RWPE1 (cell line): ENCODE data around the gene CDSN.
A peak's percentile ranks its signal among the peaks of the same experiment; 100 is the strongest.

Experiments used
- CTCF ChIA-PET: fragments of 350-600 bp; sonication (Branson Sonifier 250); formaldehyde crosslinking; extraction: SDS; loops from one replicate; lab custom pipeline; 2021; lab: Yijun Ruan, JAX
- POLR2A ChIA-PET: fragments of 400-600 bp; formaldehyde crosslinking; extraction: SDS; loops from one replicate; lab custom pipeline; 2020; ENCODE audit warnings: antibody characterized with exemption; ENCODE audit not compliant: low non-redundant PET; lab: Yijun Ruan, JAX
- DNase-seq: peaks from one replicate; pipeline ENCODE4 v3.0.0; 2012; ENCODE audit warnings: low spot score
- H3K27ac ChIP-seq: fragments of 450-650 bp; 2 replicates; pipeline ENCODE4 v1.5.1; 2017
- CTCF ChIP-seq: fragments of 450-650 bp; conservative IDR thresholded peaks from 2 replicates; pipeline ENCODE4 v1.5.1; 2017; ENCODE audit warnings: low read depth, mild to moderate bottlenecking

Gene CDSN

GRCh38 chr6:31157513-31158139 is 37.4 kb upstream of the CDSN start, which contains the start of gene CCHCR1:
TSS of gene CCHCR1 (minus strand) at chr6:31157802. CDS start at chr6:31157600, 202 bp downstream.
- ChIA-PET POLR2A (no interaction called here), CTCF (interaction anchor here (1.3 kb wide), 1 partner anchor 35 kb away, joined by 7 read pairs; no protein-coding TSS in a partner anchor)
- no peak for DNase-seq
- no peak for TF ChIP-seq CTCF
- peak within 1 kb of the TSS; percentile 82 for H3K27ac ChIP-seq

- TF ChIP-seq CTCF, result no peak
- H3K27ac ChIP-seq, result 0 out of 2 replicates have a peak overlapping the region, but pooled peaks have one; percentile 25
- ChIA-PET CTCF (interaction anchor here (0.6 to 1.0 kb wide), 2 partner anchors 18 to 34 kb away, joined by 3 to 4 read pairs; partner anchors contain the start of gene PSORS1C2), POLR2A (no interaction called here)
- no peak for DNase-seq
Observed at GRCh38 chr6:31156641-31157040, 36.4 kb upstream of the CDSN start.

GRCh38 chr6:31154436-31154835 is 34.2 kb upstream of the CDSN start:
- CTCF ChIA-PET, result interaction anchor here (0.6 to 0.7 kb wide), 2 partner anchors 42 to 958 kb away, joined by 3 to 4 read pairs; no protein-coding TSS in a partner anchor
- POLR2A ChIA-PET, result no interaction called here
- DNase-seq, result no peak
- no peak for TF ChIP-seq CTCF
- H3K27ac ChIP-seq, result no peak overlapping the region

- POLR2A ChIA-PET, result interaction anchor here (0.7 kb wide), 1 partner anchor 15 kb away, joined by 3 read pairs; no protein-coding TSS in a partner anchor
- peak overlapping the region; percentile 13 for H3K27ac ChIP-seq
- DNase-seq, result no peak
- CTCF ChIA-PET, result interaction anchor here (0.6 kb wide), 1 partner anchor 34 kb away, joined by 3 read pairs; no protein-coding TSS in a partner anchor
- TF ChIP-seq CTCF, result no peak
Observed at GRCh38 chr6:31152781-31153180, 32.5 kb upstream of the CDSN start.

- no peak for TF ChIP-seq CTCF
- CTCF ChIA-PET, result interaction anchor here (1.1 kb wide), 1 partner anchor 216 kb away, joined by 3 read pairs; no protein-coding TSS in a partner anchor
- H3K27ac ChIP-seq, result peak overlapping the region; percentile 15; the same call in 1 of the 2 replicates
- DNase-seq, result no peak
- POLR2A ChIA-PET, result no interaction called here
Observed at GRCh38 chr6:31149827-31150447, 29.7 kb upstream of the CDSN start.

- TF ChIP-seq CTCF, result no peak
- H3K27ac ChIP-seq, result no peak overlapping the region
- ChIA-PET POLR2A (no interaction called here), CTCF (interaction anchor here (0.6 kb wide), 2 partner anchors 49 to 144 kb away, joined by 3 to 5 read pairs; no protein-coding TSS in a partner anchor)
- no peak for DNase-seq
Observed at GRCh38 chr6:31145386-31145785, 25.1 kb upstream of the CDSN start.
